NCI-H2196 treated with DMSO at 0.1 percent for 48 hours (cell line): ENCODE measurements around the gene ADARB2.

ENCODE experiments used
- DNase-seq: peaks from one replicate; lab custom pipeline; 2025; ENCODE audit not compliant: unreplicated experiment; lab: John Stamatoyannopoulos, UW

ADARB2 gene

DNA sequence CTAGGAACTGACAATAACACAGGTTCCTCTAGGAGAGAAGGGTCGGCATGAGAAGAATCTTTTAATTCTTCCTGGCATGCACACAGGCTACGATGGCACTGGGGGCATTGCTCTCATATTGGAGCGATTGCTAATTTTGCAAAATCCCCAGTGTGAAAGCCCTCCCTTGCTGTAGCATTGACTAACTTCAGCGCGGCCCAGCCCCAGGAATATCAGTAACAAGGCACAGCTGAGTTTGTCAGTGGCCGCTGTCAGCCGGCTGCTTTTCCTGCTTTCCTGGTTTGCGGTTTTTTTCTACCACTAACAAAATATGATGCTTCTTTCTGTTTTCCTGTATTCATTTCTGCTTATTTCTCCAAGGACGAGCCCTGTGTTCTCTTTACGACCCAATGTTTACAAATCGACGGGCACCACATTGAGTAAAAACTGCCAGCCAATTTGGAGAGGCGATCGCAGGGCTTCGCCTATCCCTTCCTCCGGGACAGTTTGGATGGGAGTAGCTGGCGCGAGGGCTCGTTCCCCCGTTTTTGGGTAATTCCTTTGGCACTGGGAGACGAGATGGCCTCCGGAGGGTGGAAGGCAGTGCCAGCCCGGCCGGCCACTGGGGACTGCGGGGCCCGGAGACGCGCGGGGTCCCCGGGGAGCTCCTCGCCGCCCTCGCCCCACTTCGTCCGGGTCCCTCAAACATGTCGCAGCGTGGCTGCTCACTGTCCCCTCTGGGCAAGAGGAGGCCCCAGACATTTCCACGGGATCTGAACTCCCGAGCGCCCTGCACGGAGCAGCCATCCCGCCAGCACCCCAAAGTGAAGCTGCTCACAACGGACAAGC, 967 bp downstream of the ADARB2 start:
- no peak for DNase-seq

DNA sequence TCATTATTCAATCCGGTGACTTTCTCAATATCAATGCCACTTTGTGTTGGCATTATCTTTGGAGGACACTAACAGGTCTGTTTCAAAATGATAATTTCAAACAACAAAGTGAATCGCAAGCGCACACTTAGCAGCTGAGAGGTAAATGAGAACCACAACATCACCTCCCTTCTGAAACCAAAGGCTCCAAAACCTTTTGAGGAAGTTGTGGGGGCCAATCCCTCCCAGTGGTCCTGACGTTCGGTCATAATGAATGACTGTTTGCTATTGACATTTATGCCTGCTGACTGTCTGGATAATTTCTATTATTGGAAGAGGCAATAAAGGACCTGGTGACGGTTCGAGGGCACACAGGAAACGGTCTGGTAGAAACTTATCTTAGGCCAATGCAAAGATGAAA, 1.8 kb downstream of the ADARB2 start:
- DNase-seq, result no peak

GRCh38 chr10:1734288-1734687, 3.0 kb downstream of the ADARB2 start:
- no peak for DNase-seq

GRCh38 chr10:1733720-1734119, 3.6 kb downstream of the ADARB2 start:
- DNase-seq, result no peak

DNA sequence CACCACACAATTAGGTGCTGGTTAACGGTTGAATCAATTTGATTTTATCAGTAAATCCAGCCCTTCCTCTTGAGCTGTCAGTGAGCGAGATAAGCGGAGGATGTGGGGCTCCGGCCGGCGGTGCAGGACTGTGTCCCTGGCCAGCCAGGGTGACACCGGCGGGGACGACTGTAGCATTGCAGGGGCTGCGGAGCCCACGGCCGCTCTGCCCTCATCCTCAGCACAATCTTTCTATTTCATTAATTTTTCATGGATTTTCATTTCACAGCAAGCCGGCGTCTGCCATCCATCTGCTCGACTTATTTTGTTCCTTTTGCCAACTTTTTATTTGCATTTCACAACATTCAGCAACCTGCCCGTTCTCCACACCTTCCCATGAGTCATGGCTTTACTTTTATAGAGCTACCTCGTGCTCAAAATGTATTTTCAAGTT, 4.7 kb downstream of the ADARB2 start:
- no peak for DNase-seq

DNA sequence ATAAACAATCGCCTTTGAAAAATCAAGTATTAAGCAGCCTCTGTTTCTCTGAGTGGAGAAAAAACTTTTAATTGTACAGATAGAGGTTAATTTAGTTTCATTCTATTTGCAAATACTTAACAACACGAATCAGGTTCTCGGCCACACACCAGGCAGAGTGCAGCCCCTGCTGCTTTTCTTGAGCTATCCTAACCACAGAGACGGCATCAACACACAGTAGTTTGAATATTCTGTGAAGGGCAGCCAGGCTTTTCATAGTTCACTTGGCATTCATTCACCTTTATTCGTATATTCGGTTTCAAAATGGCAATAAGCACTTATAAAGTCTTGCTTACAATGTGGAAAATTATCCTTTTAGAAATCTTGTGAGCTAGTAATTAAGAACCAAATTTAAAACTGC, 5.7 kb downstream of the ADARB2 start:
- no peak for DNase-seq

- DNase-seq, result no peak
These were observed 7.6 kb downstream of the ADARB2 start for GRCh38 chr10:1729751-1730150.

DNA sequence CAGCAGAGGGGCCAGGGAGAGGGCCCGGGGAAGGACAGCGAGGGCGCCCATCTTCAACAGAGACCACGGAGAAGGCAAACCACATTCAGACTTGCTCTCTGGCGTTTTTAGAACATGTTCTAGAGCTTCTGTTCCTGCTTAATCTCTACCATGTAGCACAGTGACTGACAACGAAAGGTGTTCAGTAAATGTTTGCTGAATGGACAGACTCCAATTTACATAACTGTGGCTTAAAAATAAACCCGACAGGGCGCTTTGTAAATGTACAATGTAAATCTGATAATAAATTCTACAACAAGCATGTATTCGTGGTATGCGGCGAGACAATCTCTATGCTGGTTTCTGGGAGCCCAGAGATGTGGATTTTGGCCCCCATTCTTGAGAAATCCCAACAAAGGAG, 10.5 kb downstream of the ADARB2 start:
- DNase-seq, result no peak

GRCh38 chr10:1724921-1725488, 12.3 kb downstream of the ADARB2 start:
- no peak for DNase-seq

DNA sequence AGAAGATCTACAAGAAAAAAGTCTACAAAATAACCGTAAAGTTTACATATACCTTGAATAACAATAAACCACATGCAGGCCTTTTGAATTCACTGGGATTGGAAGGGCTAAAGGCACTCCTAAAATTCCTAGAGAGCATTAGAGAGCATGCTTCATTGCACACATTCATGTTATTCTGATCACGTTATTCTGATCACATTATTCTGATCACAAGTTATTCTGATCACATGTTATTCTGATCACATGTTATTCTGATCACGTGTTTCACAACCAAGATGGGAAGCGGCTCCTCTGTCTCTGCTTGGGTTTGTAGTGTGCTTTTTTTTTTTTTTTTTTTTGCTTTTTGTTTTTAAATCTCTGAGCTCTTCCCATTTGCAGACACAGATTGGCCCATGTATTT, 20.5 kb downstream of the ADARB2 start:
- DNase-seq, result no peak

- DNase-seq, result no peak
These were observed 21.5 kb downstream of the ADARB2 start for GRCh38 chr10:1715821-1716220.

DNA sequence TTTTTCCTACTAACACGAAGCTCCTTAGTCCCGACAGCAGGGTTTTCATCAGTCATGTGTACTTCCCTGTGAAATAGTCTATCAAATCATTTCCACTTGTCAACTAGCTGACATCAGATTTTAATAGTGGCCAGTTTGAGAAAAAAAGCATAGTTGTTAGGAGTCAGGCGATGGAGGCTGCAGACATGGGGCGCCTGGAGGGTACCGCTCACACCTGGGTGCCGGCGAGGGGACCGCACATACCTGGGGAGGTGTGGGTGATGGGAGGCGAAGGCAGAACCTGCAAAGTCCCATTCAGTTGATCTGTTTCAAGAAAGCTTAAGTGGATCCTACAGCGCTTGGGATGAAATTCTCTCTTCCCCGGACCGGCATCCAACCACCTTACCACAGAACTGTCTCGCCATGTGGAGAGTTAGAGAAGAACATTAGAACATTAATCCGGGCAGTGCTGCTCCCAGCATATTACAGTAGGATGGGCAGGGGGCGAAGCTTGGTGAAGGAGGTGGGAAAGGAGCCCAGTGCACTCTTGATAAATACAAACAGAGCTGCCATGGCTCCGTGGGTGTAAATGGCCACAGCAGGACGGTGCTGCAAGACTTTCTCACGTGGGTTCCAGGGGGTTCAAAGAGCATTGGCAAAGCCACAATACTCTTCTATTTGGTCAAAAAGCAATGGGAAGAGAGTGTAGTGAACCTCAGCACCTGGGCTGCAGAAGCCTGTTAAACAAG, 24.2 kb downstream of the ADARB2 start:
- DNase-seq, result no peak

DNA sequence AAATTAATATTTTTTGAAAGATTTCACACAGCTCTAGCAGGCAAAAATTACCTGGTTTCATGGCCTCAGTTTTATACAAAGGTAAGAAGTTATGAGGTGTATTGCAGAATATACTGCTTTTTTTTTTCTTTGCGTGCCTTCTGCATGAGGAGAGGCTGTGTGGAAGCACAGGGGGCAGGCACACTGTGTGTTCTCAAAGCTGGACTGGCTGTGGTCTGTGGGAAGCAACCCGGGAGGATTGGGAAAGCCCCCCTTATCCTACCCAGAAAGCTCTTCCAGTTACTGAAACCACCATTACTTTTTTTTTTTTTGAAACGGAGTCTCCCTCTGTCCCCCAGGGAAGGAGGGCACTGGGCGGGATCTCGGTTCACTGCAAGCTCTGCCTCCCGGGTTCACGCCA, 25.0 kb downstream of the ADARB2 start:
- no peak for DNase-seq

DNA sequence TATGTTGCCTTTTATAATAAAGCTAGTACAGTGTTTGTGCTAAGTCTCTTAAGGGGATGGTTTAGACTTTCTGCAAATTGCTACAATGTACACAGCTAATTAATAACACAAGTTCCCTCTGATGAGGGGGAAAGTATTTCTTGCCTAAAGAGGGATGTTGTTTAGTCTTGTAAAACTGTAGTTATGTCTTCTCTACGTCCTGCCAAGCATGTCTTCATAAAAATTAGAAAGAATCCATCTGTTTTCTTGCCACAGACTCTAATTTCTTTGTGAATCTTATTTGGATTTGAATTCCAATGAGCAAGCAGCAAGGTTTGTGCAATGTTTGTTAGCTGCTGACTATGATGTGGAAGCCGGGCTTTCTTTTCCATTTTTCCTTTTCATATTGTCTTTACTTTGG, 28.2 kb downstream of the ADARB2 start:
- no peak for DNase-seq

DNA sequence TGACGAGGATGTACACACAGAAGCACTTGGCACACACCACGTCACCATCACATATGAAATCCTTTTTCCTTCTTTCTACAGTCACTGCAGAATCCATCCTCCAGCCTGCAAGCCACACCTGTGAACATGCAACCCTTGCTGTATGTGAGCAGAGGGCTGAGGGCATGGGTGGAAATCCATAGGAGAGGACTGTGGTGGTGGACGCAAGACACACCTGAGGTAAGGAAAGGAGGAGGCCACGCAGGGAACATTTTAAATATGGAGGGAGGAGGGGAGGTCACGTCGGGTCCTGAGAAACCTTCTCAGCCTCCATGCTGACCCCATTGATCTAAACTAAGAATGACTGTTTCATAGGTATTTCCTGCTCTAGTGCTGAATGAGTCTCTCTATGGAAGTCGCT, 28.6 kb downstream of the ADARB2 start:
- DNase-seq, result no peak

- DNase-seq, result no peak
These were observed 30.6 kb downstream of the ADARB2 start for GRCh38 chr10:1706711-1707110.

- DNase-seq, result no peak
These were observed 31.1 kb downstream of the ADARB2 start for GRCh38 chr10:1706256-1706655.

DNA sequence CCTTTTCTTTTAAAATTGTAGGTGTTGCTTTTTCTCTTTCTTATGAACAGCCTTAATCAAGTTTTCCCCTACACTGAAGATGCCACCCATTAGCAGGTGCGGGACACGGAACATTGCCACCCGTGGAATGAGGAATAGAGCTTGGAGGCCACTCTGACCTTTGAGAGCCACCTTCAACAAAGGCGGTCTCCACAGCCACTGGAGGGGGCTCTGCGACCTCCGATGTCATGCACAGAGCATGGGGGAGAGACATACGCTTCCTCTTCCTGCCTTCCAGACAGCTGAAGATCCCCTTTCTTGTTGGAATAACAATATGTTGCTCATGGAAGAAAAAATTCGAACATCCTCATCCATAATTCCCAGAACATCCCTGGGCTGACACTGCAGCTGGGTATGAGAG, 39.1 kb downstream of the ADARB2 start:
- DNase-seq, result no peak

DNA sequence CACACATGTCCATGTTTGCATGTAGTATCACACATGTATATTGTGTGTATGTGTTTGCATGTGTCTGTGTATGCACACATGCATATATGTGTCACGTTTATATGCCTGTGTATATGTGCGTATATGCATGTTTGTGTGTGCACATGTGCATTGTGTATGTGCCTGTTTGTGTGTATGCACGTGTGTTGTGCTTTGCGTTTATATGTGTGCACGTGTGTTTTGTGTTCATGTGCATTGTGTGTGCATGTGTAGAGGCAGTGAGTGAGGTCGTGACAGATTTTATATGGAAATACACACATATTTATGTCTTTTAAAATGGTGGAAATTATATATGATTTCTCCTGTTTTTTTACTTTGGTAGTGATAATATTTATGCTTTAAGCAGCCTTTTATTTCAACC, 41.2 kb downstream of the ADARB2 start:
- no peak for DNase-seq

- no peak for DNase-seq
These were observed 47.2 kb downstream of the ADARB2 start for GRCh38 chr10:1690086-1690485.

DNA sequence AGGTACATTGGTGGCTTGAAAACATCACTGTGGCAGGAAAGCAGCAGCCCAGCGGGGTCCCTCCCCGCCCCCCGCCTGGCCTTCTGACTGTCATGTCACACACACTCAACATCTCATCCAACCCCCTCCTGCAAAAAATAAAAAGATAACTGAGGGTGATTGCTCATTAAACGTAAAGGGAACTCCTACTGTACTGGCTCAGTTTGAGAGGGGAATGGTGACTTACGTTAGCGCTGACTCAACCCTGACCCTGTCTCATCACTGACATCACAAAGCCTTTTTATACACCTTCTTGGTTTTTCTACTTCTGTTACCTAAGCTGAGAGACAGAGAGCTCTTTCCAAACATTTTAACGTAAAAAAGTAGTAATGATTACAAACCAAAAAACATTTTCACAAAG, 48.8 kb downstream of the ADARB2 start:
- no peak for DNase-seq

DNA sequence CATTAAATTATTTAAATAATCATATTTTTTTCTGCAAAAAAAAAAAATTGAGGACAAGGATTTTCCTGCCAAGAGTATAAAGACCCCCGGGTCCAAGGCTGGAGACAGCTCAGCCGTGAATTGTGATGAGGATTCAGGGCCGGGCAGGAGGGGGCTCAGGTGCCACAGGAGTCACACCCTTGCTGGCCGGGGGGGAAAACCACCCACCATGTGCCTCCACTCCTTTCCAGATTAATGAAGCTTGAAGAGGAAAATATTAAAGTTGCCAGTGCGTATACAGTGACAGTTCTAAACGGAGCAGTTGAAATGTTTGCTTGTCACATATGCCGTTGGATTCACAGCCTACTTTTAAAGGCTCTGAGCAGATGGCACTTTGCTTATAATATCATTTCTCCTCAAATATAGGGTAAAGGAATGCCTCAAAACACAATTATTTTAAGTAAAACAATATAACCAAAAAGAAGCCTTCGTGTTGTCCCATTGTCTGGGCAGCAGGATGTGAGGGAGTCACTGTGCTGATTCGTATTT, 49.6 kb downstream of the ADARB2 start:
- DNase-seq, result no peak
